Neuron (in vitro differentiated cells): ENCODE data around the gene HAVCR2.

Source experiments
- H2AFZ ChIP-seq: one replicate; pipeline ENCODE4 v1.6.1; 2013; ENCODE audit warnings: low read depth, mild to moderate bottlenecking, inconsistent platforms, low read length, moderate library complexity
- H3K27me3 ChIP-seq: one replicate; pipeline ENCODE4 v1.6.1; 2013; ENCODE audit warnings: low read length; ENCODE audit not compliant: insufficient read depth
- H3K36me3 ChIP-seq: one replicate; pipeline ENCODE4 v1.6.1; 2013; ENCODE audit warnings: low read length; ENCODE audit not compliant: insufficient read depth
- H3K4me1 ChIP-seq: one replicate; pipeline ENCODE4 v1.6.1; 2013; ENCODE audit warnings: low read length; ENCODE audit not compliant: insufficient read depth
- H3K4me3 ChIP-seq: 2 replicates; pipeline ENCODE4 v1.5.1; 2013; ENCODE audit warnings: mild to moderate bottlenecking, low read length, moderate library complexity
- H3K9me3 ChIP-seq: one replicate; pipeline ENCODE4 v1.6.1; 2013; ENCODE audit warnings: low read length

Gene HAVCR2

GRCh38 chr5:157116483-157116954, 7.7 kb upstream of the HAVCR2 start:
- peaks cover 2% of the 10 kb centered on the region for H3K9me3 ChIP-seq
- no peaks in the 10 kb centered on the region for H3K4me1 ChIP-seq
- H3K4me3 ChIP-seq, result no peak overlapping the region
- no peaks in the 10 kb centered on the region for H3K36me3 ChIP-seq
- H3K27me3 ChIP-seq, result no peaks in the 10 kb centered on the region
- H2AFZ ChIP-seq, result no peak overlapping the region

GRCh38 chr5:157115502-157115901, 6.7 kb upstream of the HAVCR2 start:
- no peaks in the 10 kb centered on the region for H3K4me1 ChIP-seq
- H3K9me3 ChIP-seq, result no peaks in the 10 kb centered on the region
- no peaks in the 10 kb centered on the region for H3K36me3 ChIP-seq
- H2AFZ ChIP-seq, result no peak overlapping the region
- no peak overlapping the region for H3K4me3 ChIP-seq
- no peaks in the 10 kb centered on the region for H3K27me3 ChIP-seq

- H3K36me3 ChIP-seq, result no peaks in the 10 kb centered on the region
- H3K27me3 ChIP-seq, result no peaks in the 10 kb centered on the region
- peak overlapping the region; percentile 46 for H2AFZ ChIP-seq
- H3K4me1 ChIP-seq, result no peaks in the 10 kb centered on the region
- H3K4me3 ChIP-seq, result no peak overlapping the region
- H3K9me3 ChIP-seq, result no peaks in the 10 kb centered on the region
Observed at GRCh38 chr5:157115012-157115411, 6.2 kb upstream of the HAVCR2 start.

GRCh38 chr5:157113002-157113401, 4.2 kb upstream of the HAVCR2 start:
- H3K27me3 ChIP-seq, result no peaks in the 10 kb centered on the region
- no peaks in the 10 kb centered on the region for H3K36me3 ChIP-seq
- H3K4me1 ChIP-seq, result no peaks in the 10 kb centered on the region
- H3K9me3 ChIP-seq, result no peaks in the 10 kb centered on the region
- H3K4me3 ChIP-seq, result no peak overlapping the region
- no peak overlapping the region for H2AFZ ChIP-seq

- H3K9me3 ChIP-seq, result no peaks in the 10 kb centered on the region
- no peak overlapping the region for H2AFZ ChIP-seq
- peaks cover 3% of the 10 kb centered on the region for H3K4me1 ChIP-seq
- H3K27me3 ChIP-seq, result no peaks in the 10 kb centered on the region
- H3K36me3 ChIP-seq, result no peaks in the 10 kb centered on the region
- no peak overlapping the region for H3K4me3 ChIP-seq
Observed at GRCh38 chr5:157109744-157110143, 900 bp upstream of the HAVCR2 start.

- Histone ChIP-seq H3K9me3 (no peaks in the 10 kb centered on the region), H3K4me3 (no peak overlapping the region), H3K36me3 (no peaks in the 10 kb centered on the region)
Observed at GRCh38 chr5:157107508-157107907, 1.3 kb downstream of the HAVCR2 start.

GRCh38 chr5:157106630-157107461, 2.0 kb downstream of the HAVCR2 start:
- H3K4me1 ChIP-seq, result peaks cover 3% of the 10 kb centered on the region

More at GRCh38 chr5:157107508-157107907, 1.3 kb downstream of the HAVCR2 start:
- Histone ChIP-seq H3K27me3 (no peaks in the 10 kb centered on the region), H3K4me1 (peaks cover 3% of the 10 kb centered on the region), H2AFZ (no peak overlapping the region)

GRCh38 chr5:157100140-157100679, 8.6 kb downstream of the HAVCR2 start:
- Histone ChIP-seq H3K4me3 (no peak overlapping the region), H3K4me1 (no peaks in the 10 kb centered on the region), H2AFZ (no peak overlapping the region), H3K27me3 (no peaks in the 10 kb centered on the region), H3K9me3 (no peaks in the 10 kb centered on the region), H3K36me3 (no peaks in the 10 kb centered on the region)

More at GRCh38 chr5:157106630-157107461, 2.0 kb downstream of the HAVCR2 start:
- Histone ChIP-seq H3K36me3 (no peaks in the 10 kb centered on the region), H2AFZ (no peak overlapping the region), H3K9me3 (no peaks in the 10 kb centered on the region), H3K27me3 (no peaks in the 10 kb centered on the region), H3K4me3 (no peak overlapping the region)

- no peak overlapping the region for H2AFZ ChIP-seq
- H3K9me3 ChIP-seq, result no peaks in the 10 kb centered on the region
- H3K4me1 ChIP-seq, result no peaks in the 10 kb centered on the region
- H3K36me3 ChIP-seq, result no peaks in the 10 kb centered on the region
- no peak overlapping the region for H3K4me3 ChIP-seq
- H3K27me3 ChIP-seq, result no peaks in the 10 kb centered on the region
Observed at GRCh38 chr5:157088342-157088990, 20.4 kb downstream of the HAVCR2 start.

- H3K4me1 ChIP-seq, result no peaks in the 10 kb centered on the region
- no peaks in the 10 kb centered on the region for H3K9me3 ChIP-seq
- no peak overlapping the region for H2AFZ ChIP-seq
- no peaks in the 10 kb centered on the region for H3K36me3 ChIP-seq
- H3K4me3 ChIP-seq, result no peak overlapping the region
- no peaks in the 10 kb centered on the region for H3K27me3 ChIP-seq
Observed at GRCh38 chr5:157086751-157087359, 22.0 kb downstream of the HAVCR2 start.

GRCh38 chr5:157085930-157086329, 22.9 kb downstream of the HAVCR2 start:
- Histone ChIP-seq H3K9me3 (no peaks in the 10 kb centered on the region), H3K27me3 (no peaks in the 10 kb centered on the region), H3K4me1 (no peaks in the 10 kb centered on the region), H3K36me3 (no peaks in the 10 kb centered on the region), H3K4me3 (no peak overlapping the region), H2AFZ (no peak overlapping the region)

GRCh38 chr5:157080286-157080685, 28.6 kb downstream of the HAVCR2 start:
- Histone ChIP-seq H3K27me3 (no peaks in the 10 kb centered on the region), H3K36me3 (no peaks in the 10 kb centered on the region), H3K4me1 (no peaks in the 10 kb centered on the region), H3K4me3 (no peak overlapping the region), H2AFZ (no peak overlapping the region), H3K9me3 (no peaks in the 10 kb centered on the region)

GRCh38 chr5:157076558-157076957, 32.3 kb downstream of the HAVCR2 start:
- H3K36me3 ChIP-seq, result no peaks in the 10 kb centered on the region
- H3K4me3 ChIP-seq, result no peak overlapping the region
- no peak overlapping the region for H2AFZ ChIP-seq
- no peaks in the 10 kb centered on the region for H3K9me3 ChIP-seq
- H3K4me1 ChIP-seq, result no peaks in the 10 kb centered on the region
- peaks cover 2% of the 10 kb centered on the region for H3K27me3 ChIP-seq
